Measurements from ENCODE around the gene ACLY.

GRCh38 chr17:41880130-41880529, 38.6 kb downstream of the ACLY start:
- TF ChIP-seq EP300 (IDR thresholded peaks at IDR 0.05) (no peak), RAD21 (conservative IDR thresholded peaks at IDR 0.05 in 1 of 2, IDR thresholded peaks at IDR 0.05 in 1 of 2) (no peak), MAZ (IDR thresholded peaks at IDR 0.05; ENCODE audit: borderline replicate concordance, low read depth, low read length) (no peak), POLR2A (IDR thresholded peaks at IDR 0.05; ENCODE audit: low read length) (no peak), CTCF (IDR thresholded peaks at IDR 0.05) (no peak), CHD4 (IDR thresholded peaks at IDR 0.05; ENCODE audit: borderline replicate concordance) (no peak), HOXA7 (CRISPR knock-in tag; IDR thresholded peaks at IDR 0.05) (no peak), HDAC2 (IDR thresholded peaks at IDR 0.05) (no peak), ESRRA (IDR thresholded peaks at IDR 0.05; ENCODE audit: borderline replicate concordance, low read length) (no peak)
- TF ChIP-seq, protein P1, sequence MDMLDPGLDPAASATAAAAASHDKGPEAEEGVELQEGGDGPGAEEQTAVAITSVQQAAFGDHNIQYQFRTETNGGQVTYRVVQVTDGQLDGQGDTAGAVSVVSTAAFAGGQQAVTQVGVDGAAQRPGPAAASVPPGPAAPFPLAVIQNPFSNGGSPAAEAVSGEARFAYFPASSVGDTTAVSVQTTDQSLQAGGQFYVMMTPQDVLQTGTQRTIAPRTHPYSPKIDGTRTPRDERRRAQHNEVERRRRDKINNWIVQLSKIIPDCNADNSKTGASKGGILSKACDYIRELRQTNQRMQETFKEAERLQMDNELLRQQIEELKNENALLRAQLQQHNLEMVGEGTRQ (IDR thresholded peaks at IDR 0.05): no peak
